ENCODE measurements around the gene NPC1L1. TPM values are rescaled to one million over a fixed set of nuclear protein-coding genes. Genes with fewer than 3 reads are reported as not detected.
A peak's percentile ranks its signal among the peaks of the same experiment; 100 is the strongest.

Gene NPC1L1
- total and polyA plus RNA-seq, 2 of the 13 experiments (the other 11 are each of a cell fraction or from before 2014, with no cell fraction given) = 4.8 to 14.5 TPM

DNA sequence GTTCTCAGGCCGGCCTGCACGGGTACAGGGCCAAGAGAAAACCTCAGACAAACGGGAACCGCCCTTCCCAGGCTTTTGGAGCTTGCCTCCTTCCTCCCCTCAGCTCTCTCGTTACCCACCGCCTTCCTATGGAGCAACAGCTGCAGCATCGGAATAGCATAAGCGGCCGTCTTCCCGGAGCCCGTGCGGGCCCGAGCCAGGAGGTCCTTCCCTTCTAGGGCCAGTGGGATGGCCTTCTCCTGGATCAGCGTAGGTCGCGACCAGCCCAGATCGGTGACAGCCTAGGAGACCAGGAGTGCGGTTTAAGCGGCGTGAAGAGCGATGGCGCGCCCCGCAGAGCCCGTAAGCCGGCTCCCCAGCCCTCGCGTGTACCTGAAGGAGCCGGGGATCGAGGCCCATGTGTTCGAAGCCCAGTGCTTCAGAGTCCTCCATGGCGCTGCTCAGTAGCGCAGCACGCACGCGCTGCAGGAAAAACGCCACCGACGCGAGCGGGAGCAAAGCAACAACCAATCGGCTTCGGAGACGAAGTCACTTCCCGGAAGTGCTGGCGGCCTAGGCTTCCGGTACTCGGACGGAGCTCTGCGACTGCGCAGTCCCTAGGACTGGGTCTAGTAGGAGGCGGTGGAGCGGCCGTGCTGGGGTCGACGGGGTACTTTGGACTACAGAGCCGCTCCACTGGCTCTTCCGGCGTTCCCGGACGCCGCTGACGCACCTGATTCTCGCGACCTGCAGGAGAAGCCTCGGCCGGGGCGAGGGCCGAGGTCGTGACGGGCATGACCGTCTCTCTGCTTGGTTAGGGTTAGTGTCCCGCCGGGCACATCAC is 32.5 kb upstream of the NPC1L1 start, which contains the start of gene DDX56 (continued):
- TF ChIP-seq, protein P1, sequence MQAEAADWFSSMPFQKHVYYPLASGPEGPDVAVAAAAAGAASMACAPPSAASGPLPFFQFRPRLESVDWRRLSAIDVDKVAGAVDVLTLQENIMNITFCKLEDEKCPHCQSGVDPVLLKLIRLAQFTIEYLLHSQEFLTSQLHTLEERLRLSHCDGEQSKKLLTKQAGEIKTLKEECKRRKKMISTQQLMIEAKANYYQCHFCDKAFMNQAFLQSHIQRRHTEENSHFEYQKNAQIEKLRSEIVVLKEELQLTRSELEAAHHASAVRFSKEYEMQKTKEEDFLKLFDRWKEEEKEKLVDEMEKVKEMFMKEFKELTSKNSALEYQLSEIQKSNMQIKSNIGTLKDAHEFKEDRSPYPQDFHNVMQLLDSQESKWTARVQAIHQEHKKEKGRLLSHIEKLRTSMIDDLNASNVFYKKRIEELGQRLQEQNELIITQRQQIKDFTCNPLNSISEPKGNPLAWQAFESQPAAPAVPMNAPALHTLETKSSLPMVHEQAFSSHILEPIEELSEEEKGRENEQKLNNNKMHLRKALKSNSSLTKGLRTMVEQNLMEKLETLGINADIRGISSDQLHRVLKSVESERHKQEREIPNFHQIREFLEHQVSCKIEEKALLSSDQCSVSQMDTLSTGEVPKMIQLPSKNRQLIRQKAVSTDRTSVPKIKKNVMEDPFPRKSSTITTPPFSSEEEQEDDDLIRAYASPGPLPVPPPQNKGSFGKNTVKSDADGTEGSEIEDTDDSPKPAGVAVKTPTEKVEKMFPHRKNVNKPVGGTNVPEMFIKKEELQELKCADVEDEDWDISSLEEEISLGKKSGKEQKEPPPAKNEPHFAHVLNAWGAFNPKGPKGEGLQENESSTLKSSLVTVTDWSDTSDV (CRISPR knock-in tag; IDR thresholded peaks at IDR 0.05) = peak; percentile 98
- peak; percentile 92; the same call in 1 of the 2 replicates for TF ChIP-seq ZNF124 (CRISPR knock-in tag; IDR thresholded peaks at IDR 0.05)
- TF ChIP-seq FIP1L1 (IDR thresholded peaks at IDR 0.05; ENCODE audit: borderline replicate concordance, insufficient read depth, low read depth, low read length) = no peak
- peak; percentile 86; the same call in 1 of the 2 replicates for TF ChIP-seq ZNF234 (CRISPR knock-in tag; conservative IDR thresholded peaks at IDR 0.05)
- peak; percentile 87; the same call in 1 of the 2 replicates for TF ChIP-seq MTERF4 (CRISPR knock-in tag; IDR thresholded peaks at IDR 0.05)
- TF ChIP-seq CBX2 (IDR thresholded peaks at IDR 0.05; ENCODE audit: low read depth, low read length) = no peak
- TF ChIP-seq CBX2 (CRISPR knock-in tag; IDR thresholded peaks at IDR 0.05; ENCODE audit: low read depth) = no peak
- TF ChIP-seq RBAK (CRISPR knock-in tag; IDR thresholded peaks at IDR 0.05) = no peak
- peak; percentile 86 for TF ChIP-seq ARID4A (CRISPR knock-in tag; IDR thresholded peaks at IDR 0.05; ENCODE audit: borderline replicate concordance)
- no peak for TF ChIP-seq THYN1 (CRISPR knock-in tag; IDR thresholded peaks at IDR 0.05; ENCODE audit: borderline replicate concordance, low read depth)
- no peak for TF ChIP-seq HOMEZ (CRISPR knock-in tag; IDR thresholded peaks at IDR 0.05; ENCODE audit: low read depth)
- TF ChIP-seq, protein P2, sequence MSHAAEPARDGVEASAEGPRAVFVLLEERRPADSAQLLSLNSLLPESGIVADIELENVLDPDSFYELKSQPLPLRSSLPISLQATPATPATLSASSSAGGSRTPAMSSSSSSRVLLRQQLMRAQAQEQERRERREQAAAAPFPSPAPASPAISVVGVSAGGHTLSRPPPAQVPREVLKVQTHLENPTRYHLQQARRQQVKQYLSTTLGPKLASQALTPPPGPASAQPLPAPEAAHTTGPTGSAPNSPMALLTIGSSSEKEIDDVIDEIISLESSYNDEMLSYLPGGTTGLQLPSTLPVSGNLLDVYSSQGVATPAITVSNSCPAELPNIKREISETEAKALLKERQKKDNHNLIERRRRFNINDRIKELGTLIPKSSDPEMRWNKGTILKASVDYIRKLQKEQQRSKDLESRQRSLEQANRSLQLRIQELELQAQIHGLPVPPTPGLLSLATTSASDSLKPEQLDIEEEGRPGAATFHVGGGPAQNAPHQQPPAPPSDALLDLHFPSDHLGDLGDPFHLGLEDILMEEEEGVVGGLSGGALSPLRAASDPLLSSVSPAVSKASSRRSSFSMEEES (CRISPR knock-in tag; IDR thresholded peaks at IDR 0.05) = peak; percentile 85; the same call in 1 of the 2 replicates
- no peak for TF ChIP-seq ZFP36 (IDR thresholded peaks at IDR 0.05; ENCODE audit: borderline replicate concordance, low read depth, low read length, partially characterized antibody)
- TF ChIP-seq NFE2L1 (CRISPR knock-in tag; IDR thresholded peaks at IDR 0.05; ENCODE audit: borderline replicate concordance) = peak; percentile 83; the same call in 1 of the 2 replicates
- peak; percentile 53 for TF ChIP-seq RARA (CRISPR knock-in tag; IDR thresholded peaks at IDR 0.05)
- TF ChIP-seq ZNF670 (CRISPR knock-in tag; IDR thresholded peaks at IDR 0.05; ENCODE audit: borderline replicate concordance) = 0 out of 2 replicates have a peak, but pooled peaks have one; percentile 10
- TF ChIP-seq FOXO1 (CRISPR knock-in tag; IDR thresholded peaks at IDR 0.05) = peak; percentile 58

Data from HepG2 (cell line).